ENCODE results near the gene LZIC. TPM values are rescaled to one million over a fixed set of nuclear protein-coding genes. Genes with fewer than 3 reads are reported as not detected.

LZIC gene
- total and polyA plus RNA-seq, 9 of the 15 experiments (the other 6 are each of a cell fraction or from before 2014, with no cell fraction given) = 32.9 to 109 (median 61.7) TPM

GRCh38 chr1:9929431-9930385 is 13.5 kb downstream of the LZIC start (continued):
- TF ChIP-seq ARID2 (IDR thresholded peaks at IDR 0.05) (no peak), SMARCC2 (IDR thresholded peaks at IDR 0.05; ENCODE audit: low read depth) (0 out of 2 replicates have a peak, but pooled peaks have one; percentile 23), PPARD (CRISPR knock-in tag; IDR thresholded peaks at IDR 0.05) (no peak), ZNF197 (CRISPR knock-in tag; IDR thresholded peaks at IDR 0.05; ENCODE audit: low read depth) (peak; percentile 92), ZNF316 (IDR thresholded peaks at IDR 0.05) (peak; percentile 66), FOXM1 (IDR thresholded peaks at IDR 0.05; ENCODE audit: low read depth) (peak; percentile 45), FOXM1 (CRISPR knock-in tag; IDR thresholded peaks at IDR 0.05; ENCODE audit: low read depth) (no peak), FOXJ2 (tag; IDR thresholded peaks at IDR 0.05) (no peak), PHF8 (IDR thresholded peaks at IDR 0.05; ENCODE audit: borderline replicate concordance, low read length) (peak; percentile 46; the same call in 1 of the 2 replicates), YY1 (IDR thresholded peaks at IDR 0.05; ENCODE audit: borderline replicate concordance in 1 of 3, control insufficient read depth in 1 of 3, extremely low read depth in 1 of 3, insufficient read depth in 3 of 3, insufficient read length in 1 of 3, insufficient replicate concordance in 2 of 3, low read depth in 1 of 3, low read length in 2 of 3) (peak in 2 of 3 experiments; percentile 36 to 93), CCNT2 (IDR thresholded peaks at IDR 0.05; ENCODE audit: borderline replicate concordance, extremely low read depth, insufficient read length, low read depth, low read length) (no peak), ZNF655 (CRISPR knock-in tag; IDR thresholded peaks at IDR 0.05) (no peak), MBD2 (IDR thresholded peaks at IDR 0.05; ENCODE audit: borderline replicate concordance, low read depth) (no peak), ESRRB (CRISPR knock-in tag; IDR thresholded peaks at IDR 0.05; ENCODE audit: borderline replicate concordance) (no peak), TGIF2 (CRISPR knock-in tag; IDR thresholded peaks at IDR 0.05) (no peak), GTF2E2 (tag; IDR thresholded peaks at IDR 0.05) (peak; percentile 10; the same call in 1 of the 2 replicates)
- TF ChIP-seq, protein P1, sequence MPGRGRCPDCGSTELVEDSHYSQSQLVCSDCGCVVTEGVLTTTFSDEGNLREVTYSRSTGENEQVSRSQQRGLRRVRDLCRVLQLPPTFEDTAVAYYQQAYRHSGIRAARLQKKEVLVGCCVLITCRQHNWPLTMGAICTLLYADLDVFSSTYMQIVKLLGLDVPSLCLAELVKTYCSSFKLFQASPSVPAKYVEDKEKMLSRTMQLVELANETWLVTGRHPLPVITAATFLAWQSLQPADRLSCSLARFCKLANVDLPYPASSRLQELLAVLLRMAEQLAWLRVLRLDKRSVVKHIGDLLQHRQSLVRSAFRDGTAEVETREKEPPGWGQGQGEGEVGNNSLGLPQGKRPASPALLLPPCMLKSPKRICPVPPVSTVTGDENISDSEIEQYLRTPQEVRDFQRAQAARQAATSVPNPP (IDR thresholded peaks at IDR 0.05; ENCODE audit: borderline replicate concordance, insufficient read depth, insufficient read length) = no peak
- TF ChIP-seq, protein P2, sequence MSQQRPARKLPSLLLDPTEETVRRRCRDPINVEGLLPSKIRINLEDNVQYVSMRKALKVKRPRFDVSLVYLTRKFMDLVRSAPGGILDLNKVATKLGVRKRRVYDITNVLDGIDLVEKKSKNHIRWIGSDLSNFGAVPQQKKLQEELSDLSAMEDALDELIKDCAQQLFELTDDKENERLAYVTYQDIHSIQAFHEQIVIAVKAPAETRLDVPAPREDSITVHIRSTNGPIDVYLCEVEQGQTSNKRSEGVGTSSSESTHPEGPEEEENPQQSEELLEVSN (IDR thresholded peaks at IDR 0.05; ENCODE audit: borderline replicate concordance in 1 of 2, extremely low read depth in 1 of 2, insufficient read depth in 1 of 2, insufficient read length in 1 of 2, low read depth in 1 of 2, low read length in 1 of 2, poor library complexity in 1 of 2, severe bottlenecking in 1 of 2) = no peak
- TF ChIP-seq, protein P3, sequence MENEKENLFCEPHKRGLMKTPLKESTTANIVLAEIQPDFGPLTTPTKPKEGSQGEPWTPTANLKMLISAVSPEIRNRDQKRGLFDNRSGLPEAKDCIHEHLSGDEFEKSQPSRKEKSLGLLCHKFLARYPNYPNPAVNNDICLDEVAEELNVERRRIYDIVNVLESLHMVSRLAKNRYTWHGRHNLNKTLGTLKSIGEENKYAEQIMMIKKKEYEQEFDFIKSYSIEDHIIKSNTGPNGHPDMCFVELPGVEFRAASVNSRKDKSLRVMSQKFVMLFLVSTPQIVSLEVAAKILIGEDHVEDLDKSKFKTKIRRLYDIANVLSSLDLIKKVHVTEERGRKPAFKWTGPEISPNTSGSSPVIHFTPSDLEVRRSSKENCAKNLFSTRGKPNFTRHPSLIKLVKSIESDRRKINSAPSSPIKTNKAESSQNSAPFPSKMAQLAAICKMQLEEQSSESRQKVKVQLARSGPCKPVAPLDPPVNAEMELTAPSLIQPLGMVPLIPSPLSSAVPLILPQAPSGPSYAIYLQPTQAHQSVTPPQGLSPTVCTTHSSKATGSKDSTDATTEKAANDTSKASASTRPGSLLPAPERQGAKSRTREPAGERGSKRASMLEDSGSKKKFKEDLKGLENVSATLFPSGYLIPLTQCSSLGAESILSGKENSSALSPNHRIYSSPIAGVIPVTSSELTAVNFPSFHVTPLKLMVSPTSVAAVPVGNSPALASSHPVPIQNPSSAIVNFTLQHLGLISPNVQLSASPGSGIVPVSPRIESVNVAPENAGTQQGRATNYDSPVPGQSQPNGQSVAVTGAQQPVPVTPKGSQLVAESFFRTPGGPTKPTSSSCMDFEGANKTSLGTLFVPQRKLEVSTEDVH (IDR thresholded peaks at IDR 0.05; ENCODE audit: low read depth, partially characterized antibody) = no peak

Data from K562 (cell line).